Putamen (tissue), 1 donor: ENCODE results near the gene PARVA.

Source experiments
- DNase-seq: peaks from one replicate; pipeline ENCODE4 v3.0.0-alpha.2; 2016; ENCODE audit warnings: low spot score

PARVA gene

GRCh38 chr11:12403997-12404350 is 26.6 kb downstream of the PARVA start:
- DNase-seq = no peak

GRCh38 chr11:12404436-12404835 is 27.1 kb downstream of the PARVA start:
- no peak for DNase-seq

- DNase-seq = no peak
Observed at GRCh38 chr11:12408156-12408770, 30.9 kb downstream of the PARVA start.

- no peak for DNase-seq
Observed at GRCh38 chr11:12409621-12410005, 32.2 kb downstream of the PARVA start.

- no peak for DNase-seq
Observed at GRCh38 chr11:12410006-12410728, 32.8 kb downstream of the PARVA start.

GRCh38 chr11:12411393-12411792 is 34.0 kb downstream of the PARVA start:
- DNase-seq = no peak

- no peak for DNase-seq
Observed at GRCh38 chr11:12411806-12412727, 34.7 kb downstream of the PARVA start.

GRCh38 chr11:12413141-12414052 is 36.0 kb downstream of the PARVA start:
- DNase-seq = no peak

- DNase-seq = no peak
Observed at GRCh38 chr11:12414611-12415010, 37.2 kb downstream of the PARVA start.

- no peak for DNase-seq
Observed at GRCh38 chr11:12415342-12415966, 38.1 kb downstream of the PARVA start.

GRCh38 chr11:12416552-12416951 is 39.2 kb downstream of the PARVA start:
- DNase-seq = no peak

GRCh38 chr11:12417691-12418611 is 40.6 kb downstream of the PARVA start:
- no peak for DNase-seq

- DNase-seq = no peak
Observed at GRCh38 chr11:12420040-12420439, 42.7 kb downstream of the PARVA start.

GRCh38 chr11:12420706-12421105 is 43.3 kb downstream of the PARVA start:
- no peak for DNase-seq

GRCh38 chr11:12421386-12421785 is 44.0 kb downstream of the PARVA start:
- no peak for DNase-seq

- no peak for DNase-seq
Observed at GRCh38 chr11:12426176-12426575, 48.8 kb downstream of the PARVA start.

GRCh38 chr11:12429155-12429554 is 51.8 kb downstream of the PARVA start:
- DNase-seq = no peak

- DNase-seq = no peak
Observed at GRCh38 chr11:12430351-12430750, 53.0 kb downstream of the PARVA start.

GRCh38 chr11:12430954-12431595 is 53.7 kb downstream of the PARVA start:
- DNase-seq = no peak

- no peak for DNase-seq
Observed at GRCh38 chr11:12432507-12432906, 55.1 kb downstream of the PARVA start.
